ENCODE measurements around the gene ZFYVE28.
A peak's percentile ranks its signal among the peaks of the same experiment; 100 is the strongest.

ZFYVE28 gene

GRCh38 chr4:2437475-2438215 lies 19.2 kb upstream of the ZFYVE28 start:
- Histone ChIP-seq H3K4me1 (peaks cover 0 to 3% (median 0%) of the 10 kb centered on the region in 4 donors), H3K4me3 (no peak overlapping the region), H3K27me3 (peaks cover 0 to 24% of the 10 kb centered on the region in 2 donors), H3K9me3 (no peaks in the 10 kb centered on the region), H3K27ac (no peak overlapping the region), H3K36me3 (no peaks in the 10 kb centered on the region)
- DNase-seq: peak in 1 of 2 donors; percentile 46
- intact Hi-C loops (cut with DNase I; ENCODE audit: low total_unique reads): no loop called here
- TF ChIP-seq CTCF (IDR thresholded peaks at IDR 0.05): no peak

- Histone ChIP-seq H3K4me1 (peaks cover 0 to 3% (median 0%) of the 10 kb centered on the region in 4 donors), H3K27ac (no peak overlapping the region), H3K4me3 (no peak overlapping the region), H3K36me3 (no peaks in the 10 kb centered on the region), H3K27me3 (peaks cover 0 to 23% of the 10 kb centered on the region in 2 donors), H3K9me3 (no peaks in the 10 kb centered on the region)
- TF ChIP-seq CTCF (IDR thresholded peaks at IDR 0.05): no peak
- DNase-seq: peak in 1 of 2 donors; percentile 45
- intact Hi-C loops (cut with DNase I; ENCODE audit: low total_unique reads): no loop called here
Observed at GRCh38 chr4:2436761-2437474, 18.5 kb upstream of the ZFYVE28 start.

GRCh38 chr4:2436301-2436700 lies 17.9 kb upstream of the ZFYVE28 start:
- Histone ChIP-seq H3K4me1 (peaks cover 0 to 3% (median 0%) of the 10 kb centered on the region in 4 donors), H3K4me3 (no peak overlapping the region), H3K36me3 (no peaks in the 10 kb centered on the region), H3K27ac (no peak overlapping the region), H3K27me3 (peaks cover 0 to 17% of the 10 kb centered on the region in 2 donors), H3K9me3 (no peaks in the 10 kb centered on the region)
- peak in 1 of 2 donors; percentile 42 for DNase-seq
- intact Hi-C loops (cut with DNase I; ENCODE audit: low total_unique reads): no loop called here
- no peak for TF ChIP-seq CTCF (IDR thresholded peaks at IDR 0.05)

GRCh38 chr4:2434420-2434819 lies 16.0 kb upstream of the ZFYVE28 start:
- no peaks in the 10 kb centered on the region for H3K36me3 ChIP-seq
- no peak for DNase-seq
- intact Hi-C loops (cut with DNase I; ENCODE audit: low total_unique reads): no loop called here

More at GRCh38 chr4:2434420-2434819, 16.0 kb upstream of the ZFYVE28 start:
- TF ChIP-seq CTCF (IDR thresholded peaks at IDR 0.05): no peak
- no peak overlapping the region for H3K4me3 ChIP-seq
- no peaks in the 10 kb centered on the region for H3K9me3 ChIP-seq
- H3K4me1 ChIP-seq: peaks cover 0 to 3% (median 0%) of the 10 kb centered on the region in 4 donors
- H3K27me3 ChIP-seq: peaks cover 0 to 17% of the 10 kb centered on the region in 2 donors
- H3K27ac ChIP-seq: no peak overlapping the region

All from tibial artery (tissue), 4 donors.